GM18519 (cell line): ENCODE results near the gene EPB41L1.

Source experiments
- ATAC-seq: cut with Tn5 transposase; IDR thresholded peaks from one replicate; pipeline ENCODE4 v1.9.1; 2021; ENCODE audit warnings: mild to moderate bottlenecking, moderate library complexity; ENCODE audit not compliant: unreplicated experiment, low FRiP score

EPB41L1 gene

DNA sequence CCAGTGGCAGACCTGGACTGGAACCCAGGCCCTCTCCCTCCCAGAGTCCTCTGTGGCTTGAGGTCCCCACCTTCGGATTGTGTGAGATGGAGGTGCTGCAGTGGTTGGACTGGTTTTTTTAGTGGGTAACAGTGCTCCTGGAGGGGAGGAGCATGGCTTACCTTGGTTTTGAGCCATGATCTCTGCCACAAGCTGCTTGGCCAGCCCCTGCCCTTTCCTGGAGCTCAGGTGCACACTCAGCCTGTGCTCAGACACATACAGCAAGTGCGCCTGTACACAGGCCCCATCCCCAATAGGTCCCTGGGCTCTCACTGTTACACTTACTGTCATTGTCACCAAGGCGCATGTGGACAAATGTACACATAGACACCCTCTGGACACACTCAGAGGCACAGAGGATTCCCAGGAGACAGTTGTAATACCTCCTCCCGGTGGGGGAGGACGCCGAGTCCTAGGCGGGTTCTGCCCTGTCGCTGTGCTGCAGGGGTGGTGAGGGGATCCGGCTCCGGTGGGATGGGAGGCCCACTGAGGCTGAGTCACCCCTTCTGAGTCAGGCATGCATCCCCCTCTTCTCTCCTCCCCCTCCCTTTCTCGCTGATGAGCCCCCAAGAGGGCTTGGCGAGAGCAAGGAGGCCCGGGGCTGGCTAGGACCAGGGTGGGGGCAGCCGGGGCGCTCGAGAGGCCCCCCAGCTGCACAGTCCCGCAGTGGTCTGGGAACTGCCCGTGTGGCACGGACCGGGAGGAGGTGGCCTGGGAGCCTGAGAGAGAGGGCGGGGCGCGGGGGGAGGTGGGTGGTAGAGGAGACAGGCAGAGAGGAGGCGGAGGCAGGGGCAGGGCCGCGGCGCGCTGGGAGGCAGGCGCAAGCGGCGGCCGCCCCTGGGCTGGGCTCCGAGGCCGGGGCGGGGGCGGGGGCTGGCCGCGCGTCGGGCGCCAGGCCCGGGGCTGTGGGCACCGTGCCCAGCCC lies 522 bp upstream of the EPB41L1 start:
- no peak for ATAC-seq

DNA sequence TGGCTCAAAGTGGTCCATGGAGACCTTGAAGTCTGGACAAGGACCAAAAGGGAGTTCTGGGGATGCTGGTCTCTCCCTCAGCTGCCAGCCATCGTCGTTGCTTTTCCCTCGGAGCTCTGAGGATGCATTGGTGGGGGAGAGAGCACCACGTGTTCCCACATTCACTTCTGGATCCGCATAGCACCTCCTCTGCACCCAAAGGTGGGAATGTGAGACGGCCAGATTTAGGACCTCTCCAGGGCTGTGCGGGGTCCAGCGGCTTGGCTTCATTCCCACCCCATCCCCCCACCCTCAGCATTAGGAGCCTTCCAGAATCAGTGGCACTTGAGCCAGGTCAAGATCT lies 1.1 kb downstream of the EPB41L1 start:
- ATAC-seq, result no peak

DNA sequence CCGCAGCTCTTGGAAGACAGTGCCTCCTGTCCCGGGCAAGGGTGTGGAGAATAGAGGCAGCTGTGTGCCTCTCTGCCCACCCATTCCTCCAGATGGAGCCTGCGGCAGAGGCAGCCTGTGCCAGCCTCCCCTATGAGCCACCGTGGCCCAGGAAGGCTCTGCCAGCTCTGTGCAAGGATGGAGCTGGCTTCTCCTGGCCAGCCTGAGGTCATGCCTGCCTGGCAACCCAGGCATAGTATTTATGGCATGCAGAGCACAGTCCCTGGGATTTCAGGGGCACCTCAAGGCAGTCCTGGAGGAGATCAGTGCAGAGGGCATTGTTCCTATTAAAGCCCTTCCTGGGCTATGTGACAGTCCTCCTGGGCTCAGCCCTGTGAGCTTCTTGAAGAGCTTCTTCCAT lies 1.5 kb downstream of the EPB41L1 start:
- no peak for ATAC-seq

DNA sequence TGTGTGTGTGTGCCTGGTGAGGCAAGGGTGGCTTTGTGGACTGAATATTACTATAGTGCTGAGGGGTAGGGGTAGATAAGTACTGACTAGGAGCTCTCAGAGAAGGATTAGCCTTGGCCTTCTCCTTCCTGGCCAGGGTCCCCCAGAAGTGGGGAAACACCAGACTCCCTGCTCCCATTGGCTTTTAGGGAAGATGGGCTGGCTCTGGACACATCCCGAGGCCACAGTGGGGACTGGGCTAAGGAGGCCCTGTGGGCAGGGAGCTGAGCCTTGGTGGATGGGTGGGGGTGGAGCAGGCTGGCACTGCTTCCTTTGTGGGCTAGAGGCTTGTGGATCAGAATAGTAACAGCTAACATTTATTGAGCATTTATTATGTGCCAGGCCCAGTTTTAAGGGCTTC lies 3.1 kb downstream of the EPB41L1 start:
- no peak for ATAC-seq

DNA sequence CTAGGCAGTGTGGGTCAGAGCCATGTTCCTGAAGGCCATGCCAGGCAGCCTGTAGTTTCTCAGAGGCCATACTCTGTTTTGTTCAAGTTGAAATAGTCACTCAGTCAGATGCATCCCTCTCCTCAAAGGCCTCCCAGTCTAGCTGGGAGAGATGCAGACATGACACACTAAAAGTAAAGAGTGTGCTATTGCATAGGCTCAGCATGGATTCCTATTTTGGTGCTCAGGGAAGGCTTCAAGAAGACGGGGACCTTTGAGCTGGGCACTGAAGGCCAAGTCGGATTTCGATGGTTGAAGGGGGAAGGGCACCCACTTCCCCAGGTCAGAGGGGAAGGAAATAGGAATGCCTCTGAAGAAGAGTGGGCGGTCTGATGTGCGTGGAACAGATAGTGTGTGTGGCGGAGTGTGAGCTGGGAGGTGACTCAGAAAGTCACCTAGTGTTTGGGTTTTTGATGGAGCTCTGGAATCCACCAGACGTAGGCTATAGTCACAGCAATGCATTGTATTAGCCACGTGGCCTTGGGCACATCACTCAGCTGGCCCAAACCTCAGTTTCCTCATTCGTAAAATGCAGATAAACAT lies 3.7 kb downstream of the EPB41L1 start:
- ATAC-seq, result no peak

DNA sequence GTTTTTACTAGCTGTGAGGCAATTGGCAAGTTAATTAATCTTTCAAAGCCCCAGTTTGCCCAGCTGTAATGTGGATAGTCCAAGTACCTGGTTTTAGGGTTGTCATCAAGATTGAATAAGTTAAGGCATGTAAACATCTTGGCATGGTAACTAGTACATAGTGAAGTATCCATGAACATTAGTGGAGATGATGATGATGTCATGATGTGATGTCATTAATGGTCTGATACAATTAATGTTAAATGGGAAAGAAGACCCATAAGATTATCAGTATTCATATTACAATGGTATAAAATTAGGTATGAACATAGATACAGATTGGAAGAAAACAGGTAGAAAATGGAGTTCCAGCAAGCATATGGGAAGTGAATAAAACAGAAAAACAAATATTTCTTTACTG lies 5.3 kb downstream of the EPB41L1 start:
- ATAC-seq, result no peak

DNA sequence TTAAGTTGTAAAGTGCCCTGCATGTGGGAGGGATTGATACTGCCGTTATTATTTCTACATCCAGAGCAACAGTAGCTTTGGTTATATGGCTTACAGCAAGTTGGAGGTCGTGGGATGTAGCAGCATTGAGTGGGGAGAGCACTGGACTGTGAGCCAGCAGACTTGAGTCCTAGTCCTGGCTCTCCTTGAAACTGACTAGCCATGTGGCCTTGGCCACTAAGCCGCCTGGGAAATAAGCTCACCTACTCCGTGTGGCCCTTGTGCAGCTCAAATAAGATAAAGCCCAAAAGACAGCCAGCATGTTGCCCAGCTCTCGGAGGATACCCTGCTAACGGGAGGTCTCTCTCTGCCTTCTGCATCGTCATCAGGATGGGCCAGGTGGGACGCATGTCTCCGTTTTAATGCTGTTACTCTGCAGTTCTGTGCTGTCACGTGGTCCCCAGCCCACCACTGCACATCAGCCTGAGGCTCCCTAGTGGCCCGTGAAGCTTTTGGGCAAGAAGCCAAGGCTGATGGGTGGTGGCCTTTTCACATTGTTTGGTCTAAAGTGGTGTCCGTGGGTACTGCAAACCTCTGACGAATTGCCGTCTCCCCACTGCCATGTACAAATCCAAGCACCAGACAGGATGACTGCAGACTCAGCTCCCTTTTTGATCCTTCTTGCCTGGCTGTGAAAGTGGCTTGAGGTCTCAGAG lies 7.9 kb downstream of the EPB41L1 start:
- ATAC-seq, result no peak

DNA sequence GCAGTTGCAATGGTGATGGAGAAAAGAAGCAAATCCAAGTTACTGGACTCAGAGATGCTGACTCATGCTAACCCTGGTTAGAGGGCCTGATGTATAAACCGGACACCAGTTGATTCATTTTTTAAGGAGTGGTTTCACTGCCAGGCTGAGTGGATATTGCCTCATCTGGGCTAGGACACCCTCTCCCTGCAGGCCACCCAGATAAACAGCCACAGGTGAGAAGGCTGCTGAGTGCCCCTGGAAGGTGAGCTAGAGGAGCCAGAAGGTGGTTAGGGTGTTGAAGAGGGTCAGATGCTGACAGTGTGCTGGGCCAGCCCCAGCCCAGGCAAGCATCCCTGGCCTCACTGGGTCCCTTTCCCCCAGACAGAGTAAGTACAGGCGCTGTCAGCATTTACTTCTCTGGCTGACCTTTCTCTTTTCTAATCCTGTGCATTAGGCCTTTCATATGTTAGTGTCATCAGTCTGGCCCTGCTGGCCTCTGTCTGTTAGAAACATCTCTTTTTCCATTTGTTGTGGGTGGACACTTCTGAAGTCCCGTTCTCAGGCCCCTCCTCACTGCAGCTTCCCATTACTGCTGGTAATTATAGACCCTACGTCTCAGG lies 13.5 kb downstream of the EPB41L1 start:
- no peak for ATAC-seq

DNA sequence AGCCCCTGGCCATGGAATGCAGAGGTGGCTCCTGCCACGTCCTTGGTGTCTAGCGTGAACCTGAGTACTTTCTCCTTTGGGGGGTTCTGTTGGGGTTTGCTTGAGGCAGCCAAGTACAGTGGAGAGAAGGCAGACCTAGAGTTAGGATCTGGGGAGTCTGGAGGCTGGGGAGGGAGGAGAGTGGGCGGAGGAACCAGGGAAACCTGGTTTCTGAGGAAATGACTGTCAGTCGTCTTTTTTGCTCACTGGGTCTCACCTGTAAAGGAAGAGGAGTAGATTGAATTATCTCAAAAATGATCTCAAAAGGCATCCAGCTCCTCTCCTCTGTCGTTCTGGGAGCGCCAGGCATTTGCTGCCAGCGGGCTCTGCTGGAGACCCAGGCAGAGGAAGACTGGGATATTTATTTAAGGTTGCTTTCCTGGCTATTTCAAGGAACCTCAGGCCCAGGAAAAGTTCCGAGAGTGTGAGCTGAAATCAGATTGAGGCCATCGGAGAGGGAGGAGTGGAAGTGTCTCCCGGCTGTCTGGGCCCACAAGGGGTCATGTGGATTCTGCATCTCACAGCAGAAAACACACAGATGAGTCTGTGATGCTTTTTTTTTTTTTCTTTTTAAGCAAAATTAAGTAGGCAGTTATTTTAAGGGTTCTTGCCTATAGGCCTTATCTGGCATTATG lies 16.1 kb downstream of the EPB41L1 start:
- no peak for ATAC-seq

DNA sequence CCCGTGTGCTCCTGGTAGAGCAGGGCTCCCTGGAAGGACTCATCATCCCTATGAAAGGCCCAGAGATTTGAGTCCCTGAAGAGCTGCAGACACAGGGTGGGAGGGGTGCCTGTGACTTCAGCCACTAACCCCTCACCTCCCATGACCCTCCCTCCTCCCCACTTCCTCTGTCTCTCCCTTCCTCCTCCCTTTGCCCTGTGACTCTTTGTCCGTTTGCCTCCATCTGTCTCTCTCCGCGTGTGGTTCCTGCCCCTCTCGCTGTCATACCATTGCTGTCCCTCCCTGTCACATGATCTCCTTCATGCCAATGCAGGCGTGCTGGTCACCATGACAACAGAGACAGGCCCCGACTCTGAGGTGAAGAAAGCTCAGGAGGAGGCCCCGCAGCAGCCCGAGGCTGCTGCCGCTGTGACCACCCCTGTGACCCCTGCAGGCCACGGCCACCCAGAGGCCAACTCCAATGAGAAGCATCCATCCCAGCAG lies 19.0 kb downstream of the EPB41L1 start:
- no peak for ATAC-seq

DNA sequence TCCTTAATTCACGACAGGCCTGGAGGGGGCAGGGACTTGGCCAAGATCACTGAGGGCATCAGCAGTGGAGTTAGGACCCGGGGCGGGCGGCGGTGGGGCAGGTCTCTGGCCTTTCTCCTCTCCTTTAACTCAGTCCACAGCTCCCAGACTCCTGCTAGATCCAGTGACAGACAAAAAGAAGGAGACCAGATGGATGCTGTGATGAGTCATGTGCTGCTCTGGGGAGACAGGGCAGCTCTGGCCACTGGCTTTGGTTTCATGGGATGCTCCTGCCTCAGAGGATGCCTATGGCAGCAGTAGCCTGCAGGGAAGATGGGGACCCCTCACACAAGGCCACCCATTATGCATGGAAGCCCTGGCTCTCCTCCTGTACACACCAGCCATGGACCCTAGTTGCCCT lies 20.5 kb downstream of the EPB41L1 start:
- ATAC-seq, result no peak

DNA sequence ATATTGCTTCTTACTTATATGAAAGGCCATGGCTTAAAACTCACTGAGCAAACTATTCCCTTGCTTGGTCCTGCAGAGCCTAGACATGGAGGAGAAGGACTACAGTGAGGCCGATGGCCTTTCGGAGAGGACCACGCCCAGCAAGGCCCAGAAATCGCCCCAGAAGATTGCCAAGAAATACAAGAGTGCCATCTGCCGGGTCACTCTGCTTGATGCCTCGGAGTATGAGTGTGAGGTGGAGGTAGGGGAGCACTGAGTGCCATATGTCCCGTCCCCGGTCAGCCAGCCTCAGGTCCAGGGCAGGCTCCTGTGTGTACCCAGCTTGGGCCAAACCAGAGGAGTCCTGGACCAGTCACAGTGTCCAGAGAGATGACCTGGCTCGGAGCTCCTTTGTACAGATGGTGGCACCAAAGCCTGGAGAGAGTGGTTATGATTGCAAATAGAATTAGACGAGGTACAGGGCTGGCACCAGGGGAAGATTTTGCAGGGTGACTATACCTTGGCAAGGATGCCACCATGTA lies 21.0 kb downstream of the EPB41L1 start:
- no peak for ATAC-seq

DNA sequence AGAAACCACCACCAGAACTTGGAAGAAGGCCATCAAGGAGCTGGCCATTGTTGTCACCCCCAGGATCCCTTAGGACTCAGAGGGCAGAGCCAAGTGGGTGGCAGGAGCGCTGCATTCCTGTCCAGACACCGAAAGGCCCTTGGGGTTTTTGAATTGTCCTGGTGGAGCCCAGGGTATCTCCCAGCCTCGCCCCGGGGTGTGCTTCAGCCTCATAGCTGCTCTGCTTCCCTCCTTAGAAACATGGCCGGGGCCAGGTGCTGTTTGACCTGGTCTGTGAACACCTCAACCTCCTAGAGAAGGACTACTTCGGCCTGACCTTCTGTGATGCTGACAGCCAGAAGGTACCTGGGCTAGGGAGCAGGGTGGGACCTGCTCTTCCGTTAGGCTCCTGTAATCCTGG lies 23.2 kb downstream of the EPB41L1 start:
- no peak for ATAC-seq

DNA sequence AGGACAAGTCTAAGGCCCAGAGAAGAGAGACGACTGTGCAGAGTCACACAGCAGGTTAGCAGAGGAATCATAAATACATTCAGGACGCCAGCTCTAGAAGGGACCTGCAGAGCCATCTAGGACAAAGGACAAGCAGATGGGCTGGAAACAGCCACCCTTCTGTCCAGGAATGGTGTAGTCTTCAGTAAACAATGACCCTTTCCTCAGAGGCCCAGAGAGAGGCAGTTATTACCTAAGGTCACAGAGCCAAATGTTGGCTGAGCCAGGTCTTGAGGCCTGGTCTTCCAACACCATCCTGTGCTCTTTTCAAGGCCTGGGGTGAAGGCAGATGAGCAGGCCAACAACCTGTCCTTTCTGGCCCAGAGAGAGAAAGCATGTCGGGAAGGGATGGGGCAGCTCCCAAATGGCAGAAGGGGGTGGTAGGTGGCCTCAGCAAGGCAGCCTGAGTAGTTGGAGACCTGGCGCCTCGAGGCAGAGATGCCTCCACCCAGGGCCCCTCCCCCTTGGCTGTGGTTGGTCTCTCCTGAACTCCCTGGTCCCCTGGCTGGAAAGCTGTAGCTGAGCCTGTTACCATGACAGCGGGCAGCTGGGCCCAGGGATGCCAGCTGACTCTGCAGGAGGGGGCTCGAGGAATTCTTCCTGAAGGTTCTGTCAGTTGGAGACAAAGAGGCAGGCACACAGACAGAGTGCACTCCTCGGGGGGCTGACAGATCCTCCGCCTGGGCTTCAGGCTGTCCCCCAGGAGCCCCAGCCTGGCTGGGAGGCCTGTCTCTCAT lies 24.8 kb downstream of the EPB41L1 start:
- no peak for ATAC-seq

DNA sequence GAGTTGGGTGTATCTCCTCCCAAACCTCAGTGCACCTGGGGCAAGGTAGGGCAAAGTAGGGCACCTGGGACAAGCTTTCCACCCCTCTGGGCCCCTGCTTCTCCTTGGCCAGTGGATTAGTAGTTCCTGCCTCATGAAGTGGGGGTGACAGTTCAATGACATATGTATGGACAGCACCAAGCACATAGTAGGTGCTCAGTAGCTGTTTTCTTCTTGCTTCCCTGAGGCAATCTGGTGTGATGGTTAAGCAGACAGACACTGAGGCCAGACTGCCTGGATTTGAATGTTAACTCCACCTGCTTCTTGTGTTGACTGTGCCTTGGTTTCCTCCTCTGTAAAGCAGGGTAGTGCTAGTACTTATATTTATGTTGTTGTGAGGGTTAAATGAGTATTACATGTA lies 25.8 kb downstream of the EPB41L1 start:
- ATAC-seq, result no peak

DNA sequence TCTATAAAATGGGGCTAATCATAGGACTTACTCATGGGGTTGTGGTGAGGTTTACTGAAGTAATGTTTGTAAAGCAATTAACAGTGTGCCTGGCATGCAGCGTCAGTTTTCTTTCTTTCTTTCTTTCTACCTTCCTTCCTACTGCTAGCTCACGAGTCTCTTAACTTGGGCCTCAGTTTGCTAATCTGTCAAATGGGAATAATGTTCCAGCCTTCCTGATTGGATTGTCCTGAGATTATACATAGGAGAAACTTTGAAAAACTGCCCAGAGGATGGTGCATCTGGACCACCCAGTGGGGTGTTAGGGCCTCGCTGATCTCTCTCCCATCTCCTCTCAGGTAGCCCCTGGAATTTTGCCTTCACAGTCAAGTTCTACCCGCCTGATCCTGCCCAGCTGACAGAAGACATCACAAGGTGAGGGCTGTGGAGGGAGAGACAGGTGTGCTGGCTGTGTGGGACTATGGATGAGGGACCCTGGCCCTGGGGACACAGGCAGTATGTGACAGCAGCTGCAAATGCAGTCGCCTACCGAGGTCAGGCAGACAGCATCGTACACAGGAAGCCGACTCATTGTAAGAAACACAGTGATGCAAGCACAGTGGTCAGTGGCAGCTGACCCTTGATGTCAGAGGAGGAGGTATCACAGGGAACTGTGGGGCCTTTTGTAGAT lies 27.5 kb downstream of the EPB41L1 start:
- no peak for ATAC-seq

DNA sequence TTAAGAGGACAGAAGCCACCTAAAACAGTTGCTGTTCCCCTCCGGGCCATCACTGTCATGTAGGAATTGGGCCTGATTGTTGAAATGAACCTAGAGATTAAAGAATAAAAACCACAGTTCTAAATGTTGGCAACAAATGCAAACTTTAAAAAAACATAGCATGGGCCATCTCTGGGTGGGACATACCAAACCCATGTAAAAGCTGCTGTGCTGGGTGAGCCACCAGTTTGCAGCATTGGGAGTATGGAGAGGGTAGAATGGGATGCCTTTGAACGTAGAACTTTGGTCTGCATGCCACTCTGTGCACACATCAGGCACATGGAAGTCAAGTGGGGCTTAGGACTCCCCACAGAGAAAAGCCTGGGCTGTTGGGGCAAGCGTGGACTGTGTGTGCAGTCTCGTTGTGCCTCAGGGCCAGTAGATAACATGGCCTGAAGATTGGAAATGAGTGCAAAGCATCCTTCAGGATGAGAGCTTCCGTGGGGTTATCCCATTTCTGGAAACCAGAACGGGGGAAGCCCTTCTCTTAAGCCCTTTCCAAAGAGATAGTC lies 28.1 kb downstream of the EPB41L1 start:
- ATAC-seq, result no peak

DNA sequence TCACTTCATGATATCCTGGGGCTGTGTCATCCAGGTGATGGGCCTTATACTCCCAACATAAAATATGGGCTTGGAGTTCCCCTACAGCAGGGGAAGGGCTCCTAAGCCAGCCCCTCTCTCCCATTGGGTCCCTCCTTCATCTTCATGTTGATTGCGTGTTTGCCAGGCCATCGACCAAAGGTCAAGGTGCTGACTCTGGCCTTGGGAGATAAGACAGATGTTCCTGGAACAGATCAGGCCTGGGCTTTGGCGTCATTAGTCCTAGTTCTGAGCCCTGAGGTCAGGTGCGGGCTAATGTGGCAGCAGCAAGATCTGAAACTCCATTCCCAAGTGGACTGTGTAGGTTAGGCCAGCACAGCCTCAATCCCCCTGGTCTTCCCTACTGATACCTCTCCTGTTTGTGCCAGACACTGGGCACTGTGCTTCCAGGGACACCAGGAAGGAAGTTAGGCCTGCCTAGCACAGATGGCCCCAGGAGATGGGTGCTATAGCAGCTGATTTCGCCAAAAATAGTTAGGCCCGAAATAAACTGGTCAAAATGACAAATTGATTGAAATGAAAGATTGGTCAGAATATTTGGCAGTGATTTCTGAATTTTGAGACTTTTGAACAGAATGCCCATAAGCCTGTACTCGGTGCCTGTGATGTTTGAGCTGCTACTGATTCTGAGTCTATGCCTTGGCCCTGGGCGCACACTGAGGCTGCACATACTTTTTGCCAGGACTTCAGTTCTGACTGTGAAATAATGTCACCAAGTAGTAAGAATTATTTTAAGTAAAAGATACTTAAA lies 28.8 kb downstream of the EPB41L1 start:
- no peak for ATAC-seq
